Femur (tissue), 1 donor: ENCODE measurements around the gene RXRA.
A peak's percentile ranks its signal among the peaks of the same experiment; 100 is the strongest.

Experiments used
- DNase-seq: peaks from one replicate; pipeline ENCODE4 v3.0.0-alpha.2; 2017

The RXRA gene

GRCh38 chr9:134386951-134387831 is 60.9 kb downstream of the RXRA start:
- DNase-seq, result no peak

GRCh38 chr9:134388289-134388808 is 62.1 kb downstream of the RXRA start:
- DNase-seq, result no peak

GRCh38 chr9:134388976-134389375 is 62.7 kb downstream of the RXRA start:
- no peak for DNase-seq

GRCh38 chr9:134389642-134390041 is 63.4 kb downstream of the RXRA start:
- DNase-seq, result no peak

GRCh38 chr9:134390537-134390936 is 64.3 kb downstream of the RXRA start:
- DNase-seq, result no peak

- no peak for DNase-seq
Observed at GRCh38 chr9:134390947-134391318, 64.7 kb downstream of the RXRA start.

GRCh38 chr9:134391319-134392231 is 65.3 kb downstream of the RXRA start:
- DNase-seq, result no peak

GRCh38 chr9:134392900-134393299 is 66.6 kb downstream of the RXRA start:
- no peak for DNase-seq

GRCh38 chr9:134393582-134394280 is 67.5 kb downstream of the RXRA start:
- DNase-seq, result no peak

- DNase-seq, result no peak
Observed at GRCh38 chr9:134395002-134395517, 68.8 kb downstream of the RXRA start.

- DNase-seq, result no peak
Observed at GRCh38 chr9:134395737-134396257, 69.5 kb downstream of the RXRA start.

GRCh38 chr9:134396258-134396742 is 70.0 kb downstream of the RXRA start:
- peak; percentile 52 for DNase-seq

- no peak for DNase-seq
Observed at GRCh38 chr9:134396825-134397224, 70.6 kb downstream of the RXRA start.

- no peak for DNase-seq
Observed at GRCh38 chr9:134398756-134399155, 72.5 kb downstream of the RXRA start.

- DNase-seq, result no peak
Observed at GRCh38 chr9:134399435-134400056, 73.3 kb downstream of the RXRA start.

GRCh38 chr9:134400283-134400682 is 74.0 kb downstream of the RXRA start:
- no peak for DNase-seq

GRCh38 chr9:134401391-134401790 is 75.1 kb downstream of the RXRA start:
- DNase-seq, result no peak

- no peak for DNase-seq
Observed at GRCh38 chr9:134402182-134402581, 75.9 kb downstream of the RXRA start.

- DNase-seq, result no peak
Observed at GRCh38 chr9:134403292-134403681, 77.0 kb downstream of the RXRA start.

- peak; percentile 91 for DNase-seq
Observed at GRCh38 chr9:134403682-134404301, 77.5 kb downstream of the RXRA start.
